SK-N-SH (cell line): ENCODE results near the gene SLFN14. TPM values are rescaled to one million over a fixed set of nuclear protein-coding genes. Genes with fewer than 3 reads are reported as not detected.
"Not testable (repeated sequence)": the region's sequence is repeated elsewhere in the genome, so short reads cannot be mapped to it uniquely, and the experiment has no call there.

Experiments used
- CTCF ChIA-PET: fragments of 300-600, 350-600 bp; formaldehyde crosslinking; extraction: SDS; loops from one replicate; lab custom pipeline; 2021; lab: Yijun Ruan, JAX
- POLR2A ChIA-PET: fragments of 350-600 bp; sonication (Branson Sonifier 250); formaldehyde crosslinking; extraction: SDS; loops from one replicate; lab custom pipeline; 2020; ENCODE audit warnings: antibody characterized with exemption, inconsistent platforms; lab: Yijun Ruan, JAX
- DNase-seq: peaks from one replicate; pipeline ENCODE4 v3.0.0; 2012
- H2AFZ ChIP-seq: fragments of 200-600 bp; sonication (generic); 2 replicates; pipeline ENCODE4 v1.8.1; 2016; ENCODE audit warnings: antibody characterized with exemption, mild to moderate bottlenecking, low read depth
- H3F3A ChIP-seq: fragments of 200-600 bp; sonication (generic); replicated peaks from 2 replicates; pipeline ENCODE3; 2016; ENCODE audit warnings: antibody characterized with exemption, mild to moderate bottlenecking; ENCODE audit not compliant: insufficient read depth
- H3K27ac ChIP-seq, 2 experiments: fragments of 200-500 bp in 1 of 2; fragments of 200-600 bp in 1 of 2; sonication (Bioruptor generic) in 1 of 2; sonication (generic), shearing (Covaris generic) in 1 of 2; 2 replicates each; pipeline versions ENCODE4 v1.5.1 to v1.6.1; 2014 to 2016; ENCODE audit warnings: low read depth in 2 of 2, inconsistent platforms in 1 of 2, low read length in 1 of 2, mild to moderate bottlenecking in 1 of 2, mixed read lengths in 1 of 2
- H3K27me3 ChIP-seq: fragments of 200-600 bp; sonication (generic), shearing (Covaris generic); 2 replicates; pipeline ENCODE4 v1.6.1; 2016; ENCODE audit warnings: mixed run types; ENCODE audit not compliant: insufficient read depth
- H3K36me3 ChIP-seq, 2 experiments: fragments of 200-500 bp in 1 of 2; fragments of 200-600 bp in 1 of 2; sonication (Bioruptor generic) in 1 of 2; sonication (generic) in 1 of 2; replicated peaks in 1 of 2; 2 replicates each; pipeline versions ENCODE3 to v1.5.1; 2014 to 2016; ENCODE audit warnings: low read length in 1 of 2, mild to moderate bottlenecking in 1 of 2; ENCODE audit not compliant: insufficient read depth in 2 of 2, control insufficient read depth in 1 of 2
- H3K4me1 ChIP-seq, 2 experiments: fragments of 200-500 bp in 1 of 2; fragments of 200-600 bp in 1 of 2; sonication (Bioruptor generic) in 1 of 2; sonication (generic), shearing (Covaris generic) in 1 of 2; 2 replicates each; pipeline versions ENCODE4 v1.5.1 to v1.6.1; 2014 to 2016; ENCODE audit warnings: low read depth in 1 of 2, low read length in 1 of 2, mixed run types in 1 of 2; ENCODE audit not compliant: insufficient read depth in 2 of 2, control insufficient read depth in 1 of 2
- H3K4me2 ChIP-seq: fragments of 200-600 bp; sonication (generic), shearing (Covaris generic); 2 replicates; pipeline ENCODE4 v1.6.1; 2017; ENCODE audit warnings: mixed run types
- H3K4me3 ChIP-seq, 2 experiments: fragments of 200-500 bp in 1 of 2; fragments of 200-600 bp in 1 of 2; sonication (Bioruptor generic) in 1 of 2; sonication (generic), shearing (Covaris generic) in 1 of 2; 2 replicates each; pipeline versions ENCODE4 v1.5.1 to v1.8.1; 2014 to 2016; ENCODE audit warnings: low read depth in 2 of 2, inconsistent platforms in 1 of 2, low read length in 1 of 2, mild to moderate bottlenecking in 1 of 2, mixed read lengths in 1 of 2, moderate library complexity in 1 of 2
- H3K79me2 ChIP-seq: fragments of 200-600 bp; sonication (generic); 2 replicates; pipeline ENCODE4 v1.8.1; 2017; ENCODE audit warnings: mild to moderate bottlenecking; ENCODE audit not compliant: insufficient read depth
- H3K9ac ChIP-seq: fragments of 200-600 bp; sonication (generic); 2 replicates; pipeline ENCODE4 v1.6.1; 2017; ENCODE audit warnings: mixed run types
- H3K9me2 ChIP-seq: fragments of 200-600 bp; sonication (generic); 2 replicates; pipeline ENCODE4 v1.6.1; 2017; ENCODE audit warnings: mixed run types
- H3K9me3 ChIP-seq: fragments of 200-600 bp; sonication (generic); 2 replicates; pipeline ENCODE4 v1.6.1; 2017; ENCODE audit warnings: mixed run types, mild to moderate bottlenecking, moderate library complexity
- H4K20me1 ChIP-seq: fragments of 200-600 bp; sonication (generic); 2 replicates; pipeline ENCODE4 v1.6.1; 2017; ENCODE audit warnings: mild to moderate bottlenecking, mixed run types; ENCODE audit not compliant: insufficient read depth
- EZH2phosphoT487 ChIP-seq: fragments of 200-600 bp; sonication (generic); IDR thresholded peaks from 2 replicates; pipeline ENCODE4 v1.6.1; 2017; ENCODE audit warnings: low read depth, mixed run types, mild to moderate bottlenecking, antibody characterized with exemption, moderate library complexity, borderline replicate concordance
- FOSL2 ChIP-seq: IDR thresholded peaks from 2 replicates; pipeline ENCODE4 v1.4.0; 2012; ENCODE audit warnings: low read depth, mild to moderate bottlenecking, moderate library complexity, borderline replicate concordance
- JUND ChIP-seq: IDR thresholded peaks from 2 replicates; pipeline ENCODE4 v1.4.0; 2012
- MEF2A ChIP-seq: IDR thresholded peaks from 2 replicates; pipeline ENCODE4 v1.4.0; 2012; ENCODE audit warnings: low read depth, borderline replicate concordance
- NFIC ChIP-seq: IDR thresholded peaks from 2 replicates; pipeline ENCODE4 v1.4.0; 2012; ENCODE audit warnings: borderline replicate concordance
- REST ChIP-seq: IDR thresholded peaks from 2 replicates; pipeline ENCODE4 v1.6.1; 2012; ENCODE audit warnings: mild to moderate bottlenecking, low read depth, low read length, moderate library complexity
- RXRA ChIP-seq: IDR thresholded peaks from 2 replicates; pipeline ENCODE4 v1.4.0; 2012; ENCODE audit warnings: low read depth, mild to moderate bottlenecking, borderline replicate concordance
- SIN3A ChIP-seq: IDR thresholded peaks from 2 replicates; pipeline ENCODE4 v1.6.1; 2012; ENCODE audit warnings: low read depth, mild to moderate bottlenecking, low read length, moderate library complexity, borderline replicate concordance
- WGBS: methylation state at CpG from one replicate; pipeline ENCODE4 v1.1.6; 2017; ENCODE audit warnings: low lambda C conversion rate; 5-methylcytosine and 5-hydroxymethylcytosine counted together
- polyA plus RNA-seq, 3 experiments: library from polyadenylated mRNA; depleted of rRNA; stranded (reverse); fragments of >200 nt; gene quantifications; 2 replicates each; pipeline ENCODE4 v1.2.3, GENCODE V29; 2012

SLFN14 gene
- polyA plus RNA-seq, 1 of the 3 experiments (the other 2 are of a cell fraction) = not detected

- no peak for TF ChIP-seq REST
- TF ChIP-seq RXRA = no peak
- TF ChIP-seq JUND = no peak
- no peak for TF ChIP-seq EZH2phosphoT487
- TF ChIP-seq MEF2A = no peak
- TF ChIP-seq, all 33 proteins: peak for 0
These were observed 22.9 kb downstream of the SLFN14 start, which contains the start of gene SLFN12L (continued) for GRCh38 chr17:35537601-35538141.

- no peak overlapping the region for H3K4me2 ChIP-seq
- H3K9me3 ChIP-seq = no peaks in the 10 kb centered on the region
- H3K36me3 ChIP-seq = no peaks in the 10 kb centered on the region
- H3K9ac ChIP-seq = no peak overlapping the region
- TF ChIP-seq NFIC = no peak
- no peak for TF ChIP-seq SIN3A
- no peak for TF ChIP-seq FOSL2
- TF ChIP-seq, all 33 proteins: peak for 0
- no peaks in the 10 kb centered on the region for H4K20me1 ChIP-seq
- H3K27me3 ChIP-seq = peaks cover 29% of the 10 kb centered on the region
- no peaks in the 10 kb centered on the region for H3K9me2 ChIP-seq
- no peak overlapping the region for H3K27ac ChIP-seq
- no peak for DNase-seq
- ChIA-PET CTCF (interaction anchor here (0.6 to 8.9 kb wide), 3 partner anchors 17 to 224 kb away, joined by 3 to 118 read pairs (median 3); no protein-coding TSS in a partner anchor), POLR2A (no interaction called here)
- no peaks in the 10 kb centered on the region for H3K79me2 ChIP-seq
- WGBS = 46% methylated on average over 13 of the region's 13 CpGs
- H3K4me1 ChIP-seq = no peaks in the 10 kb centered on the region
- no peak overlapping the region for H2AFZ ChIP-seq
- peaks cover 5% of the 10 kb centered on the region for H3F3A ChIP-seq
- no peak overlapping the region for H3K4me3 ChIP-seq
These were observed 23.9 kb downstream of the SLFN14 start for GRCh38 chr17:35536664-35537171.

- H4K20me1 ChIP-seq, H3K4me3 ChIP-seq, H3K9me3 ChIP-seq, H3K9me2 ChIP-seq, H3F3A ChIP-seq, DNase-seq, H3K36me3 ChIP-seq, H3K27ac ChIP-seq, H3K9ac ChIP-seq, POLR2A ChIA-PET, H3K79me2 ChIP-seq, H3K4me1 ChIP-seq, H3K4me2 ChIP-seq, H2AFZ ChIP-seq: not testable (repeated sequence)
- H3K27me3 ChIP-seq = peaks cover 34% of the 10 kb centered on the region
- CTCF ChIA-PET = interaction anchor here (8.9 kb wide), 1 partner anchor 222 kb away, joined by 118 read pairs; no protein-coding TSS in a partner anchor
- 23% methylated on average over 9 of the region's 9 CpGs for WGBS
These were observed 25.2 kb downstream of the SLFN14 start for GRCh38 chr17:35535406-35535805.
